HCT116 (cell line): ENCODE data around the gene KCNQ4.

Experiments
- EZH2phosphoT487 ChIP-seq: fragments of 200-600 bp; IDR thresholded peaks from 2 replicates; pipeline ENCODE4 v1.6.1; 2018; ENCODE audit warnings: antibody characterized with exemption, borderline replicate concordance
- POLR2A ChIP-seq: IDR thresholded peaks from 2 replicates; pipeline ENCODE4 v1.7.0; 2011; ENCODE audit warnings: borderline replicate concordance; ENCODE audit not compliant: insufficient read depth, insufficient read length; ENCODE audit errors: extremely low read depth
- POLR2AphosphoS5 ChIP-seq: IDR thresholded peaks from 2 replicates; pipeline ENCODE4 v1.6.1; 2011; ENCODE audit warnings: mild to moderate bottlenecking, low read depth, low read length, moderate library complexity
- YY1 ChIP-seq: IDR thresholded peaks from 2 replicates; pipeline ENCODE4 v1.6.1; 2011; ENCODE audit warnings: low read length, low read depth, moderate library complexity, mild to moderate bottlenecking; ENCODE audit not compliant: insufficient replicate concordance; ENCODE audit errors: extremely low read depth
- TF ChIP-seq, protein P1 (sequence below), 3 experiments: fragments of 200-600 bp in 1 of 3; sonication (generic) in 1 of 3; IDR thresholded peaks in 2 of 3; conservative IDR thresholded peaks in 1 of 3; 2 replicates each; pipeline ENCODE4 v1.5.1; 2012 to 2017; ENCODE audit warnings: low read depth in 2 of 3, low read length in 2 of 3, antibody characterized with exemption in 1 of 3, borderline replicate concordance in 1 of 3, control low read depth in 1 of 3, mild to moderate bottlenecking in 1 of 3, mixed read lengths in 1 of 3, mixed run types in 1 of 3, moderate library complexity in 1 of 3; ENCODE audit not compliant: insufficient read depth in 1 of 3

DNA sequence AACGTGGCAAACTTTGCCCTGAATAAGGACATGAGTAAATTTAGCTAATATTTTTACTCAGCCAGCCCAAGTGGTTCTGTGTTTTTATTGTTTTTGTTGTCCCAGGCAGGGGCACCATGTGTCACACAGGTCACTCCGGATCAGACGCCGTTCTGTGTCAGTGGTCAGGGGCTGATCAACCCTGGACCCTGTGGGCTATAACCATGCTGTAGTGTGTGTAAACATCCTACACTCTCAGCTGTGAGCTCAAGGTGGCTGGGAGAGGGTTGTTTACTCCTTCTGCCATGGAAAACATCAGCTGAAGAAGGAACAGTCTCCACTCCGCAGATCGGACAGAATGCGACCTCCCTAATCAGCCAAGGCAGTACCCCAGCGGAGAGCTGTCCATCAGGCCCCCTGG lies 26.5 kb upstream of the KCNQ4 start:
- TF ChIP-seq, protein P1, sequence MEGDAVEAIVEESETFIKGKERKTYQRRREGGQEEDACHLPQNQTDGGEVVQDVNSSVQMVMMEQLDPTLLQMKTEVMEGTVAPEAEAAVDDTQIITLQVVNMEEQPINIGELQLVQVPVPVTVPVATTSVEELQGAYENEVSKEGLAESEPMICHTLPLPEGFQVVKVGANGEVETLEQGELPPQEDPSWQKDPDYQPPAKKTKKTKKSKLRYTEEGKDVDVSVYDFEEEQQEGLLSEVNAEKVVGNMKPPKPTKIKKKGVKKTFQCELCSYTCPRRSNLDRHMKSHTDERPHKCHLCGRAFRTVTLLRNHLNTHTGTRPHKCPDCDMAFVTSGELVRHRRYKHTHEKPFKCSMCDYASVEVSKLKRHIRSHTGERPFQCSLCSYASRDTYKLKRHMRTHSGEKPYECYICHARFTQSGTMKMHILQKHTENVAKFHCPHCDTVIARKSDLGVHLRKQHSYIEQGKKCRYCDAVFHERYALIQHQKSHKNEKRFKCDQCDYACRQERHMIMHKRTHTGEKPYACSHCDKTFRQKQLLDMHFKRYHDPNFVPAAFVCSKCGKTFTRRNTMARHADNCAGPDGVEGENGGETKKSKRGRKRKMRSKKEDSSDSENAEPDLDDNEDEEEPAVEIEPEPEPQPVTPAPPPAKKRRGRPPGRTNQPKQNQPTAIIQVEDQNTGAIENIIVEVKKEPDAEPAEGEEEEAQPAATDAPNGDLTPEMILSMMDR (IDR thresholded peaks at IDR 0.05 in 2 of 3, conservative IDR thresholded peaks at IDR 0.05 in 1 of 3; ENCODE audit: borderline replicate concordance in 1 of 3, insufficient read depth in 1 of 3, low read depth in 2 of 3, low read length in 2 of 3): no peak
- TF ChIP-seq POLR2AphosphoS5: no peak
- no peak for TF ChIP-seq YY1
- TF ChIP-seq POLR2A: no peak
- TF ChIP-seq EZH2phosphoT487: no peak
